Hematopoietic multipotent progenitor cell treated with erythropoietin and hydrocortisone succinate and interleukin-3 and kit ligand, for 4 days (in vitro differentiated cells): Measurements from ENCODE around the gene TMEM184B.
A peak's percentile ranks its signal among the peaks of the same experiment; 100 is the strongest.

Source experiments
- DNase-seq: peaks from one replicate; pipeline ENCODE4 v3.0.0-alpha.2; 2015

The TMEM184B gene

DNA sequence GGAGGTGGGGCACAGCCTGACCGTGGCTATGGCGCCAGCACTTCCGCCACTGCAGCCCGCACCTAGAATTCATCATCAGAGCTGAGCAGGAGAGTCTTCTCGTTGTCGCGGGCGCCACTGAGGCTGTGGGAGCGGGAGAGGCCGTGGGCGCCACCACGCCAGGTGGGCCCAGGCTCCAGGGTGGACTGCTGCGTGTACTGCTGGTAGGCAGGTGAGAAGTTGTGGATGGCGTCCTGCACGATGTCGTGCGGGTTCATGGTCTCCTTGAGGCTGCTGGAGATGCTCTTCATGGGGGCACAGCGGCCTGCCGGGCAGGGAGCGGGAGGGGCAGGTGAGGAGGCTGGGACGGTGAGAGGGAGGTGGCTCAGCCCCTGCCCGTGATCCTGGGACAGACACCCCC lies 51.4 kb downstream of the TMEM184B start:
- DNase-seq: no peak

DNA sequence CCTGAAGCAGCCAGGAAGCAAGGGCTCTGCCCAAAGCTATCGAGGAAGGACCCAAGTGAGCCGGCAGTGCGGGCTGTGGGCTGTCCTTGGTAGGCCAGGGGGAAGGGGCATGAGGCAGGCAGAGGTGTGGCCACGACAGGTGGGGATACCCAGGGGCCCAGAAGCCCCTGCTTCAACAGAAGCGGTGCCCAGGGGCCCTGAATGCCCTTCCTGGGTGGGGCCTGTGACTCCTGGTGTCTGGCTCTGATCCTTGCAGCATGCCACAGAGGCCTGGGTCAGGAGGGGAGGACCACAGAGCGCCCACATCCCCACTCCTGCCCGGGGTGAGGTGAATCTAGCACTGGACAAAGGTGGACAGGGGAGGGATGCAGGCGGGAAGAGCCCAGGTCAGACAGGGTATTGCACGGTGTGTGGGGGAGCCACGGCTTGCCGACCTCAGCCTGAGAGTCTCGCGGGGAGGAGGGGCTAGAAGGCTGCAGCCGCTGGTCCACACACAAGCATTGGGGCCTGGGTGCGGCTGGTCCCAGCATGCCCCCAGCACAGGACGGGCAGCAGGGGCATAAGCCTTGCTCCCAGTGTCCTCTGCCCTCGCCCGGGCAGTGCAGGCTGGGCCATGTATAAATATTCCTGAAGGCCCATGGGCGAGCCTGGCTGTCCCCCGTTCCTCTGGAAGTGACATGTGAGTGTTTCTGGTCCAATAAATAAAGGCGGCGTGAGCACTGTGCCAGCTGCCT lies 52.0 kb downstream of the TMEM184B start:
- no peak for DNase-seq

DNA sequence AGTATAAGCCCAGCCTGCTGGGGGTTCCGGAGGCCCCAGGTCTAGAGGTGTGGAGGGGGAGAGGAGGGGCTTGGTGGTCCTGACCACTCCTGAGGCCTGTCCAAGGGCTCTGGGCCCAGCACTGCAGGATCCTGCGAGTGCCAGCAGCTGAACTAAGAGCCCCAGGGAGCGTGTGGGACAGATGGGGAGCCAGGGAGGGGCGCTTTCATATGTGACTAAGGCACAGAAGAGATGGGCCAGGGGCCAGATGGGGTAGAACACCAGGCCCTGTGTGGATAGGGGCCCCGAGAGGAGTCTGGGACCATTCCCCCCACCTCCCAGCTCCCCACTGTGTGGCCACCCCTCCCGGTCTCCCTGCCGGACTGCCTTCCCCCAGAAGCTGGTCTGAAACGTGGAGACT lies 52.6 kb downstream of the TMEM184B start:
- no peak for DNase-seq

DNA sequence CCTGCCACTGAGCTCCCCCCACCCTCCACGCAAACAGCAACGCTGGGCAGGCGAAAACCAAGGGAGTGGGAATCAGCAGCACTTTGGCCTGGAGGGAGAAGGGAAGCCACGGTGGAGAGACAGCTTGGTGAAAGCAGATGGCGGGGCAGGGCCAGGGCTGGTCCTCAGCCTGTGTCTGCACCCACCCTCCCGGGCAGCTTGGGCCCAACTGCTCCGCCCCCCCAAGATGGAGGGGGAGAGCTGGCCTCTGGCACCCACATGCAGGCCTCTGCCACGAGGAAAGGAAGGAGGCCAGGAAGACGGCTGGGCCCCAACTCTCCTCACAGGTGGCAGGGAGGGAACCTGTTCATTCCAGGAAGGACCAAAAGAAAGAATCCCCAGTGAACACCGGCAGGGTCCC lies 53.2 kb downstream of the TMEM184B start:
- DNase-seq: no peak

DNA sequence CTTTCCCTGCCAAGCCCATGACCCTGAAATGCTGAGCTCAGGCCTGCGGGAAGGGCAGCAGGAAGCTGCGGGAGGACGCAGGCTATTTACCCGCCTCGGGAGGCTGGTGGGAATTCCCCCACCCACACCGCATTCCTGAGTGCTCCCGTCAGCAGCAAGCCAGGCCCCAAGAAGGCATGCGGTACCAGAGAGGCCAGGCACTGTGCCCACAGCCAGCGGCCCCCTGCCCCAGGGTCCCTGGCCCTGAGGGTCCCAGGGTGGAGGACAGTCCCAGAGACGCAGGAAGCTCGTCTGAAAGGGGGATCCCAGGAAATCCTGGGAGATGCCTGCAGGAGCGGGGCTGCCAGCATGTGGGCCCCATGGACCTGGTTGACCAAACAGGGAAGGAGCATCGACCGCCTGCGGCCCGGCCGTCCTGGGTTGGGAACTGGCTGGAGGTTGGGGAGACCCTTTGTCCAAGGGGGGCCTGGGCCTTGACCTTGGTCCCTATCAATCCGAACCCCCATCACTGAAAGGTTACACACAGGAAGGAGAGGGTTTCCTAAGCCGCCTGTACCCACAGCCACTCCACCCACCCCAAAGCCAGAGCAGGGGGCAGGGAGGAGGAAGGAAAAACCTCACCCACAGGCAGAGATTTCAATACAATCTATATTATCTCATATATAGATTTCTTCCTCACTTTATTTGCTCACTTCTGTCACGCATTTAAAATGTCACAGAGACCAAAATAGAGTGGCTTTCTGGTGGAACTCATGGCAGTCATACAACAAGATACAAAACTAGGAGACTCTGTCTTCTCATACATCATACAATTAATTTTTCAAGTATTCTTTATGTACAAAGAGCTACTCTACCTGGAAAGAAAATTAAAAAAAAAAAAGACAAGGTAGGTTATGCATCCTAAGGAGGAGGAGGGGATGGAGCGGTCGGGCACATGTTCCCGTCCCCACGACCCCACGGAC lies 53.9 kb downstream of the TMEM184B start:
- peak; percentile 21 for DNase-seq

DNA sequence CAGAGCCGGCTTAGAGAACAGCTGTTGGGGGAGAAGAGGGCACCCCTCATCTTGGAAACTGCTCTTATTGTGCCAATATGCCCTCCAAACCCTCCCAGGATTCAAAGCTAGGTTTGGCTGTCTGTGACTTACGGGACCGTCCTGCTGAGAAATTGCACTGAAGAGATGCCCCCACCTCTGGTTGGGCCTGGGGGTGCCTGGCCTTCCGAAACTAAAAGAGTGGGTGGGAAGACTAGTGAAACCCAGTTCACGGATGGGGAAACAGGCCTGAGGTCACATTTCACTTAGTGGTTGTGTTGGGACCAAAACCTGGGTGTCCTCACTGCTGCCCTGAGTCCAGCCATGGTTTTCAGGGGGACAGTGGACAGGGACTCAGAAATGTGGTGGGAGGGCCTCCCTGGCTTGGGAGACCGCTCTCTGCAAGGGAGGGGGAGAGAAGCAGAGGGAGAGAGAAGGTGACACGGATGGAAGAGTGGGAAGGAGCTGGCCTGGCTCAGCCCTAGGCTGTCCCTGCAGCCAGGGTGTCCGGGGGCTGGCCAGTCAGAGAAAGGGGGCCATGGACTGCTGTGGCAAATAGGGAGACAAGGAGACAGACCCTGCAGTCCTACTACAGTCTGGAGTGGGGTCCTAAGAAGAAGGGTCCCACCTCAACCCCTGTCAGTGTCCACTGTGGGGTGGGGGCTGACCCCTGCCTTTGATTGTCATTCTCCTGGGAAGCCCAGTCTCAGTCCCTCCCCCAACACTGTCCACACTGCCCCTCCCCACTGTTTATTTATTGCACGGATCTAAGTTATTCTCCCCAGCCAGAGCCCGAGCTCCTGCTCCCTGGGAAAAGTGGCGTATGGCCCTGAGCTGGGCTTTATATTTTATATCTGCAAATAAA lies 57.4 kb downstream of the TMEM184B start:
- DNase-seq: no peak

DNA sequence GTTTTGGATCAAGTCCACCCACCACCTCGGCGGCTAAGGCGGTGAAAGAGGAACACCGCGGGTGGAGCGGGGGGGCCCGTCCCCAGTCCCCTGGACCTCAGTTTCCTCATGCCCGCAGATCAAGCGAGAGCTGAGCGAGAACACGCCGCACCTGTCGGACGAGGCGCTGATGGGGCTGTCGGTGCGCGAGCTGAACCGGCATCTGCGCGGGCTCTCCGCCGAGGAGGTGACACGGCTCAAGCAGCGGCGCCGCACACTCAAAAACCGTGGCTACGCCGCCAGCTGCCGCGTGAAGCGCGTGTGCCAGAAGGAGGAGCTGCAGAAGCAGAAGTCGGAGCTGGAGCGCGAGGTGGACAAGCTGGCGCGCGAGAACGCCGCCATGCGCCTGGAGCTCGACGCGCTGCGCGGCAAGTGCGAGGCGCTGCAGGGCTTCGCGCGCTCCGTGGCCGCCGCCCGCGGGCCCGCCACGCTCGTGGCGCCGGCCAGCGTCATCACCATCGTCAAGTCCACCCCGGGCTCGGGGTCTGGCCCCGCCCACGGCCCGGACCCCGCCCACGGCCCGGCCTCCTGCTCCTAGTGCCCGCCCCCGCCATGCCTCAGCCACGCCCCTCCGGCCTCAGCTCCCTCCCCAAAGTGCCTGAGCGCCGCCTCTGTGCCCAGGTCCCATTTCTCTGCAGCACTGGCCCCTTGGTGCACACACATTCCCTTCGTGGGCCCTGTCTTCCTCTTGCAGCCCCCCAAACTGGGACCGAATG lies 58.3 kb downstream of the TMEM184B start:
- DNase-seq: peak; percentile 77

DNA sequence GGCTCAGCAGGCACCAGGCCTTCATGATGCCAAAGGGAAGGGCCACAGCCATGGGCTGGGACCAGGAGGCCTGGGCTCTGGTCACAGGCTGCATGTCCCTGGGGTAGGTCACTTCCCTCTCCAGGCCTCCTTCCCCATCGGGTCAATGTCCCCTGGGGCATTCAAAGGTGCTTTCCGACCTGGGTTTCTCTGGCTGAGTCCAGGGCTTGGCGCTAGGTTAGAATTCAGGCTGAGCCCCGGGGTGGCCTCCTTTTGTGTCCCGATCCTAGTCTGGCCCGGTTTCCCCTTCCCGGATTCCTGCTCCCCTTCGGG lies 58.9 kb downstream of the TMEM184B start:
- no peak for DNase-seq

DNA sequence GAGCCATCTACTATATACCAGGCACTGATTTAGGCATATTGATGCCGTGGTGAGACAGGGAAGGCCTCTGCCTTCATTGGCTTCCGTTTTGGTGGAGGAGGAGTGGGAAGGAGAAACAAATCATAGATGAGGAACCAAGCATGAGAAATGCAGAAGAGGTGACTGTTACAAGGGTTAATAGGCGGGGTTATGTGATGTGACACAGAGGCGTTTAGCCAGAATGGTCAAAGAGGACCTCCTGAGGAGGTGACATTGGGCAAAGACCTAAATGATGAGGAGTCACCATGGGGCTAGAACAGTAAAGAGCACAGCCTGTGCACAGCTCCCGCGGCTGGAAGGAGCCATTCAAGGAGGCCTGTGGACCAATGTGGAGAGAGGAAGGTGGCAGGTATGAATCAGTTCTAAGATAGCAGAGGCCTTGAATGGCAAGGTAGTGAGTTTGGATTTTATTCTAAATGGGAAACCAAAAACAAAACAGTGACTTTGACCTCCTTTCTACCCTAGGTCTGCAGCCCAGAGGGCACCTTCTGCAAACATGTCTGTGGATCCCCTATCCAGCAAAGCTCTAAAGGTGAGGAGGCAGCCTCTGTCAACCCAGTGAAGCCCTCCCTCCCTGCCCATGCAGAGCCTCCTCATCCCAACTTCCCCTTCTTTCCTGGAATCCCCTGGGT lies 59.4 kb downstream of the TMEM184B start:
- peak; percentile 10 for DNase-seq

DNA sequence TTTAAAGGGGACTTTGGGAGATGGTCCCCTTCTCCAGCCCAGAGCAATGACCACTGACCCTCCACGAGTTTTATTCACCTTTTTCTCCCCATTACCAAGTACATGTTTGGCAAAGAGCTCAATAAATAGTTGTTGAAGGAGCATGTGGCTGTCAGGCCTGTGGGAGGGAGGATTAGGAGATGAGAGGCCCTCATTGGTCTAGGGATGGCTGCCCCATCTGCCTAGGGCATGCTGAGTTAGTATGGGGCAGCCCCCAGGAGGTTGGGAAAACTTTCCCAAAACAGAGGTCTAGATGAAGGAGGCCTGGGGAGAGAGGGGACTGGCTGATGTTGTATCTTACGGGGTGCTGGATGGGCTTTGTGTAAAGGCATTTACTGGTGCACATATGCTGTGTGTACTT lies 60.4 kb downstream of the TMEM184B start:
- no peak for DNase-seq

DNA sequence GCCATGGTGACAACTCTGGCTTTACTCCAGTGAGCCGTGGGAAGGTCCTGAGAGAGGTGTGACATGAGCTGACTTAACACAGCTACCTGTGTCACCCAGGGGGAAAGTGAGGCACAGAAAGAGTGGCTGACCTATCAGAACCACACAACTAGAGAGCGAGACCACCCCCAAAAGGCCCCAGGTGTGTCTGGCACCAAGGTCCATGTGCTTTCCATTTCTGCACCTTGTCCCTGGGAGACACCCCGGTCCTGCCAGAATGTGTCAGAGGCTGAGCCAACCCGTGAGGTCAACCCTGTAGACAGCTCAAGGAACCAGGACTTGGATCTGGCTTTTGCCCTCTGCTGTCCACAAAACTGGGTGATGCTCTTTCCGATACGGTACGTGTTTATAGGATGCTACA lies 61.3 kb downstream of the TMEM184B start:
- no peak for DNase-seq

DNA sequence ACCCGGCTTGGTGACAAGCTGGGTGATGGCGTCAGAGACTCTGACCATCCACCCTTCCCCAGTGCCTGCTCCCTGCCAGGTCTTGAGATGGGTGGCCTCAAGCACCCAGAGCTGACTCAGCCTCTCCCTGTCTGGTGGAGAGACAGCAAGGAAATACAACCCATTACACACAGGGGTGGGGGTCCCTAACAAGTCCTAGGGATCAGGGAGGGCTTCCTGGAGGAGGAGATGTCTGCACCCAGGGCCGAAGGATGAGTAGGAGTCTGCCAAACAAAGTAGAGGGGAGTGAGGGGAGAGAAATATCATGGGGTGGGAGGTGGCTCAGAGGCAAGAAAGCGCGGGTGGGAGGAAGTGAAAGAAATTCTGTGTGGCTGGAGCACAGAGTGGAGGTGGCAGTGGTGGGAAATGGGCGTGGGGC lies 64.2 kb downstream of the TMEM184B start:
- DNase-seq: no peak

DNA sequence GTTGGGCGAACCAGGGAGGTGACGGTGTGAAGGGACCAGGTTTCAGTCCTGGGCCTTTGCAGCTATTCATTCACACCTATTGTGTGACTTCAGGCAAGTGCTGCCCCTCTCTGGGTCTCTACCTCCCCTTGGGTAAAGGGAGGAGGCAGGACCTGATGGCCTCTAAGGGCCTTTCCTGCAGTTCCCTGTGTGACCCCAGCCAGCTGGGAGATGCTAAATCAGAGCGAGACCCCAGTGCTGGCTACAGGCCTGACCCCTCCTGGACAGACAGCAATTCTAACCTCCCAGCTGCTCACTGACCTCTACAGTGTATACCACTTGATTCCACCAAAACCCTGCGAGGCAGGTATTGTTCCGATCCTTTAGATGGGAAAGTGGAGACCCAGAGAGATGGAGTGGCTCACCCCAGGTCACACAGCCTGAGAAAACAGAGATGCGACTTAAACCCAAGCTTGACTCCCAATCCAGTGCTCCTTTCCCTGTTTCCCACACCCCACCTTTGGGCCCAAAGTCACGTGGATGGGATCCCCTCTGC lies 64.8 kb downstream of the TMEM184B start:
- no peak for DNase-seq

DNA sequence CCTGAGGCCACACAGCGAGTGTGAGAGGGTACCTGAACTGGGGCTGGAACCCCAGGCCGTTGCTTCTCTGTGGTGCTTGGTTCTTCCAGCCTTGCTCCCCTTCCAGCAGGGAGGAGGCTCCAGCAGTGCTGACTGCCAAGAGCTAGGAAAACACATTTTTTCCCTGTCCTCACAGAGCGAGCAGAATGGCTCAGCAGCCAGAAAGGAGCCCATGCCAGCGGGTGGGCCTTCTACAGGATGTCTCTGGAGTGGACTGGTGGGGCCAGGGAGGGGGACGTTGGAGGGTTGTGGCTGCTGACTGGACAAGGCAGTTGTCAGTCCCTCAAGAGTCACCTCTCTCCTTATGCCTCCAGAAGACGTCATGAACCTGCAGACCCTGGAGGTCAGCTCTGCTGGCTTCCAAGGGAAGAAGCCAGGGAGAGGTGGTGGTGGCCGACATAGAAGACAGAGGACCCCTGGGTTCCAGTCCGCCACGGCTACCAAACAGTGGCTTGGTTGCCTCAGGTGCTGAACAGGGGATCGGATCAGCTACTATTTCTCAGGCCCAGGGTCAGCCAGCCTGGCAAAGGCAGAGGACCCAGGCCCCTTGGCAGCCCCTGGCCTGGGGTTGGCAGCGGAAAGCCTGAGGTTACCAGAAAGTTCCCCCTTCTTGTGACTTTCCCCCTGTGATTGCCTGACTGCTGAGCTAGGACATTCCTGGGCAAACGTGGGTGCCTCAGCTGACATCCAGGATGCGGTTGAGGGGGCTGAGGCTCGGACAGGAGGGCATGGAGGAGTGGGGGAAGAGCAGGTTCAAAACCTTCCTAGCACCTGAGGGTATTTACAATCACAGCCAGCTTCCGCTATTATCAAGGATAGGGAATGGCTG lies 67.3 kb downstream of the TMEM184B start:
- no peak for DNase-seq

DNA sequence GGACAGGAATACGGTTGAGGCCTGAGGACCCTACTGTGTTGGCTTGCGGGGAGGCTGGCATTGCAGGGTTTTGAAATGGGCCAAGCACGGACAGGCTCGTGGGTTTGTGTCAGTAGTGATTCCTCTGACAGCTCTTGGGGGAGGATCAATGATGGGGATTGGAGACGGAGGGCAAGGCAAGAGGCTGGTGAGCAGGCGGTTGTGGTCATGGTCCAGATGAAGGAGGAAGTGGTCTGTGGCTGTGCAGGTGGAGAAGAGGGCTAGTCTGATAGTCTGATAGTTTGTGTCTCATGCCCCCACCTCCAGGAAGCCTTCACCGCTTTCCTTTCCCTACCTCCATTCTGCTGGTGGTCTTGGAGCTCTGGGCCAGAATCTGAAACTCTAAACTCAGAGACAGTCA lies 68.0 kb downstream of the TMEM184B start:
- DNase-seq: peak; percentile 79

DNA sequence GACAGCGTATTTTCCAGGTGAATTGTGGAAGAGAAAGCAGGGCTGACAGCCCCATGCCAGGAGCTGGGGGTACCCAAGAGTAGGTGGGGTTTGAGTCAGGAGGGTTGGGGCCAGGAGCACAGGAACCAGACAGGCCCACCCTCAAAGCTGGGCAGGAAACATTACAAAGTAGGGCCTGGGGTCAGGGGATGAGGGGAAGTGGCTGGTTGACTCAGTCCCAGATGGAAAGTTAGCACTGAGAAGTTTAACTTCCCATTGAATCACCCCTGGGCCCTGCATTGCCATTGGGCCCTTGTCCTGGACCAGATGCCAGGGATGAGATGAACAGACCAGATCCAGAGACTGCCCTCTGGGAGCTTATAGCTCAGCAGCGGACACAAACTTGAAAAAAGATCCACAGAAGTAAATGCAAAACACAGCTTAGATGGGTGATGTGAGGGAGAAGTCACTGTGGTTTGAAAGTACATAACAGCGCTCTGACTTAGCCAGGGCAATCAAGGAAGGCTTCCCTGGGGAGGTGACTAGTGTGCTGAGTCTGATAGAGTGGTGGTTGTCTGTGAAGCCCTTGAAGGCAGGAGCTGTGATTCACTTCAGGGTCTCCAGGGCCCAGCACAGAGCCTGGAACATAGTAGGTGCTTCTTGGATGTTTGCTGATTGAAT lies 68.8 kb downstream of the TMEM184B start:
- no peak for DNase-seq

DNA sequence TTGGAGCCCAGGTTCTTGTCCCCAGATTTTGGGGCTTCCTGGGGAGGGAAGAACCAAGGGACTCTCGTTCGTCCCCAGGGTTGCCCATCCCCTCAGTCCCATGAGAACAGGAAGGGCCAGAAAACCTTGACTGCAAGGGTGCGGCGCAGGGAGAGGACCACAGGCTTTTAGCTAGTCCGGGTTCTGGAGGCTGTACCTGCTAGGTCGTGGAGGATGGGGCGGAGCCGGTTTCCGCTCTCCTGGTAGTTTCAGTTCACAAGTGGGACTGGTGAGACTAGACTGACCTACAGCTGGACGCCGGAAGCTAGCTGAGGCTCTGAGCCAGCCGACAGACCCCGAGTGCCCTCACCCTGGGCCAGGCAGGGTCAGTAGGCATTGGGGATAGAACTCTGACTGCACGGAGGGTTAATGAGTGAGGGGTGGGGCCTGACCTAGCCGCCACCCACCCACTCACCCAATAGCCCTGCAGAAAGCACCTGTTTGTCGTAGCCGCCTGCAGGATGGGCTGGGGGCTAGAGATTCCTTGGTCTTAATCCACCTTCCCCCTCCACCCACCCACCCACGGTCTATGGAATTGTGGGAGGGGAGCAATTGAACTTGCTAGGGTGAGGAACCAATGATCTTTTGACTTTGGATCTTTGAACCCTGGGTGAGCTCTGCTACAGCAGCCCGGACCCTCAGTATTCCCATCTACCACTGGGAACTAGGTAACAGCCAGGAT lies 69.6 kb downstream of the TMEM184B start:
- DNase-seq: peak; percentile 38

DNA sequence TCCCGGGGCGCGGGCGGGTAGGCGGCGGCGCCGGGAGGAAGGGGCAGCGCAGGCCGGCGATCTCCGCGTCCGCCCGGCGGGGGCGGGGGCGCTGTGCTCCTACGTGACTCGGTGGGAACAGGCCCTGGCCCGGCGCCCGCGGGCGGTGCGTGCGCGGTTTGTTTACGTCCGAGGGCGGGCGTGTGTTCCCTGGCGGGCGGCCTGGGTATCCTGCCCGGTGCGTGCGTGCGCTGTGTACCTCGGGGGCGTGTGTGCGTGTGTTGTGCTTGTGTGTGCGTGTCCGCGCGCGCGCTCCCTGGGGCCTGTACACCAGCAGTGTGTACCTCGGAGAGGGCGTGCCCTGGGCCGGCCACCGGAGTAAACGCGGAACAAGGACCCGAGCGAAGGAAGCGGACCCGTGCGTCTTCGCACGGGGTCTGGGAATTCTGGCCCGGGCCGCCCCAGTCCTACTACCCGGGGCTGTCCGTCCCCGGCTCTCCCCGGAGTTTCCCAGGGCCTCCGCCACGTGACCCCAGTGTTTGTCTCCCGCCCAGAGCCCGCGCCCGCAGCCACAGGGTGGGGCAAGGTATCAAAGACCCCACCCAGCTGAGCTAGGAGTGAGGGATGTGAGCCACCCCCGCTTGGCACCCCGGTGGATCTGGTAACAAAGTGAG lies 70.2 kb downstream of the TMEM184B start:
- peak; percentile 79 for DNase-seq
